ENCODE data around the gene STON2. TPM values are rescaled to one million over a fixed set of nuclear protein-coding genes. Genes with fewer than 3 reads are reported as not detected.
"Not testable (repeated sequence)": the region's sequence is repeated elsewhere in the genome, so short reads cannot be mapped to it uniquely, and the experiment has no call there.

STON2 gene
- total and polyA plus RNA-seq, 3 experiments from 2014 or later: 0.22 TPM; not detected in 2

GRCh38 chr14:81385886-81386285 is 14.2 kb downstream of the STON2 start:
- no peak for DNase-seq
- Histone ChIP-seq H3K27me3 (ENCODE audit: insufficient read depth, low read length, poor library complexity, severe bottlenecking) (no peaks in the 10 kb centered on the region), H3K9me3 (ENCODE audit: low read length) (no peaks in the 10 kb centered on the region), H3K4me3 (ENCODE audit: low read length) (no peak overlapping the region), H3K4me1 (ENCODE audit: insufficient read depth, low read length) (no peaks in the 10 kb centered on the region), H3K27ac (ENCODE audit: low read depth, low read length) (no peak overlapping the region), H3K36me3 (ENCODE audit: insufficient read depth, low read length) (no peaks in the 10 kb centered on the region)
- peaks cover 7 to 25% of the 10 kb centered on the region in 2 donors for H3K27me3 Mint-ChIP-seq
- POLR2A ChIA-PET: no interaction called here
- no peaks in the 10 kb centered on the region for H3K4me1 Mint-ChIP-seq
- CTCF ChIA-PET: no interaction called here
- H3K4me3 Mint-ChIP-seq: no peak overlapping the region
- no peak overlapping the region for H3K27ac Mint-ChIP-seq
- no peaks in the 10 kb centered on the region for H3K36me3 Mint-ChIP-seq
- peaks cover 0 to 1% (median 0%) of the 10 kb centered on the region in 5 donors for H3K9me3 Mint-ChIP-seq

GRCh38 chr14:81385419-81385818 is 14.7 kb downstream of the STON2 start:
- H3K27me3 ChIP-seq (ENCODE audit: insufficient read depth, low read length, poor library complexity, severe bottlenecking): no peaks in the 10 kb centered on the region
- Mint-ChIP-seq H3K4me3 (no peak overlapping the region), H3K27me3 (peaks cover 5 to 24% of the 10 kb centered on the region in 2 donors), H3K9me3 (peaks cover 0 to 1% (median 0%) of the 10 kb centered on the region in 5 donors), H3K27ac (no peak overlapping the region), H3K36me3 (no peaks in the 10 kb centered on the region), H3K4me1 (no peaks in the 10 kb centered on the region)
- no peak overlapping the region for H3K27ac ChIP-seq (ENCODE audit: low read depth, low read length)
- H3K4me3 ChIP-seq (ENCODE audit: low read length): no peak overlapping the region
- POLR2A ChIA-PET: no interaction called here
- DNase-seq: no peak
- H3K36me3 ChIP-seq (ENCODE audit: insufficient read depth, low read length): no peaks in the 10 kb centered on the region
- no peaks in the 10 kb centered on the region for H3K9me3 ChIP-seq (ENCODE audit: low read length)
- H3K4me1 ChIP-seq (ENCODE audit: insufficient read depth, low read length): no peaks in the 10 kb centered on the region
- CTCF ChIA-PET: no interaction called here

- Mint-ChIP-seq H3K4me3 (no peak overlapping the region), H3K4me1 (no peaks in the 10 kb centered on the region), H3K36me3 (no peaks in the 10 kb centered on the region), H3K27ac (no peak overlapping the region), H3K9me3 (peaks cover 0 to 2% (median 0%) of the 10 kb centered on the region in 5 donors), H3K27me3 (peaks cover 5 to 27% of the 10 kb centered on the region in 2 donors)
- Histone ChIP-seq H3K27me3 (ENCODE audit: insufficient read depth, low read length, poor library complexity, severe bottlenecking) (no peaks in the 10 kb centered on the region), H3K36me3 (ENCODE audit: insufficient read depth, low read length) (no peaks in the 10 kb centered on the region), H3K4me3 (ENCODE audit: low read length) (no peak overlapping the region), H3K27ac (ENCODE audit: low read depth, low read length) (no peak overlapping the region), H3K4me1 (ENCODE audit: insufficient read depth, low read length) (no peaks in the 10 kb centered on the region), H3K9me3 (ENCODE audit: low read length) (no peaks in the 10 kb centered on the region)
- CTCF ChIA-PET: no interaction called here
- POLR2A ChIA-PET: no interaction called here
- DNase-seq: no peak
Measured at GRCh38 chr14:81384900-81385299, 15.2 kb downstream of the STON2 start.

- Histone ChIP-seq H3K4me3 (ENCODE audit: low read length) (no peak overlapping the region), H3K27me3 (ENCODE audit: insufficient read depth, low read length, poor library complexity, severe bottlenecking) (no peaks in the 10 kb centered on the region), H3K4me1 (ENCODE audit: insufficient read depth, low read length) (no peaks in the 10 kb centered on the region), H3K27ac (ENCODE audit: low read depth, low read length) (no peak overlapping the region), H3K9me3 (ENCODE audit: low read length) (no peaks in the 10 kb centered on the region), H3K36me3 (ENCODE audit: insufficient read depth, low read length) (no peaks in the 10 kb centered on the region)
- no peak overlapping the region for H3K4me3 Mint-ChIP-seq
- ChIA-PET POLR2A (no interaction called here), CTCF (no interaction called here)
- H3K36me3 Mint-ChIP-seq: no peaks in the 10 kb centered on the region
- H3K27me3 Mint-ChIP-seq: peaks cover 8 to 14% of the 10 kb centered on the region in 2 donors
- H3K27ac Mint-ChIP-seq: no peak overlapping the region
- H3K4me1 Mint-ChIP-seq: no peaks in the 10 kb centered on the region
- peaks cover 0 to 2% (median 0%) of the 10 kb centered on the region in 5 donors for H3K9me3 Mint-ChIP-seq
- DNase-seq: no peak
Measured at GRCh38 chr14:81382517-81383225, 17.5 kb downstream of the STON2 start.

GRCh38 chr14:81380009-81380408 is 20.1 kb downstream of the STON2 start:
- H3K9me3 Mint-ChIP-seq; H3K4me3 Mint-ChIP-seq; H3K27ac Mint-ChIP-seq; H3K4me1 Mint-ChIP-seq; CTCF ChIA-PET; H3K36me3 Mint-ChIP-seq; H3K27ac ChIP-seq (ENCODE audit: low read depth, low read length); H3K36me3 ChIP-seq (ENCODE audit: insufficient read depth, low read length); DNase-seq; H3K9me3 ChIP-seq (ENCODE audit: low read length); H3K4me1 ChIP-seq (ENCODE audit: insufficient read depth, low read length); H3K4me3 ChIP-seq (ENCODE audit: low read length); H3K27me3 ChIP-seq (ENCODE audit: insufficient read depth, low read length, poor library complexity, severe bottlenecking); POLR2A ChIA-PET: not testable (repeated sequence)
- H3K27me3 Mint-ChIP-seq: peaks cover 8 to 14% of the 10 kb centered on the region in 2 donors

- H3K27me3 ChIP-seq (ENCODE audit: insufficient read depth, low read length, poor library complexity, severe bottlenecking): no peaks in the 10 kb centered on the region
- no peaks in the 10 kb centered on the region for H3K36me3 ChIP-seq (ENCODE audit: insufficient read depth, low read length)
- ChIA-PET CTCF (no interaction called here), POLR2A (no interaction called here)
- H3K36me3 Mint-ChIP-seq: no peaks in the 10 kb centered on the region
- DNase-seq: no peak
- H3K4me3 Mint-ChIP-seq: no peak overlapping the region
- no peak overlapping the region for H3K27ac Mint-ChIP-seq
- H3K4me1 Mint-ChIP-seq: no peaks in the 10 kb centered on the region
- H3K9me3 ChIP-seq (ENCODE audit: low read length): no peaks in the 10 kb centered on the region
- no peak overlapping the region for H3K4me3 ChIP-seq (ENCODE audit: low read length)
- no peak overlapping the region for H3K27ac ChIP-seq (ENCODE audit: low read depth, low read length)
- H3K9me3 Mint-ChIP-seq: no peaks in the 10 kb centered on the region
- no peaks in the 10 kb centered on the region for H3K4me1 ChIP-seq (ENCODE audit: insufficient read depth, low read length)
- peaks cover 2 to 34% of the 10 kb centered on the region in 2 donors for H3K27me3 Mint-ChIP-seq
Measured at GRCh38 chr14:81371802-81372201, 28.3 kb downstream of the STON2 start.

GRCh38 chr14:81367563-81367962 is 32.6 kb downstream of the STON2 start:
- Mint-ChIP-seq H3K27ac (peak overlapping the region in 1 of 8 donors; percentile 56), H3K4me1 (no peaks in the 10 kb centered on the region), H3K9me3 (no peaks in the 10 kb centered on the region), H3K27me3 (peaks cover 1 to 29% of the 10 kb centered on the region in 2 donors), H3K4me3 (no peak overlapping the region), H3K36me3 (no peaks in the 10 kb centered on the region)
- H3K4me3 ChIP-seq (ENCODE audit: low read length): no peak overlapping the region
- H3K4me1 ChIP-seq (ENCODE audit: insufficient read depth, low read length): no peaks in the 10 kb centered on the region
- CTCF ChIA-PET: no interaction called here
- H3K36me3 ChIP-seq (ENCODE audit: insufficient read depth, low read length): no peaks in the 10 kb centered on the region
- no peak for DNase-seq
- no peaks in the 10 kb centered on the region for H3K9me3 ChIP-seq (ENCODE audit: low read length)
- no peaks in the 10 kb centered on the region for H3K27me3 ChIP-seq (ENCODE audit: insufficient read depth, low read length, poor library complexity, severe bottlenecking)
- no peak overlapping the region for H3K27ac ChIP-seq (ENCODE audit: low read depth, low read length)
- POLR2A ChIA-PET: no interaction called here

- no peaks in the 10 kb centered on the region for H3K4me1 ChIP-seq (ENCODE audit: insufficient read depth, low read length)
- no peaks in the 10 kb centered on the region for H3K36me3 ChIP-seq (ENCODE audit: insufficient read depth, low read length)
- Mint-ChIP-seq H3K27me3 (peaks cover 1 to 29% of the 10 kb centered on the region in 2 donors), H3K4me1 (no peaks in the 10 kb centered on the region), H3K4me3 (no peak overlapping the region), H3K27ac (no peak overlapping the region), H3K36me3 (no peaks in the 10 kb centered on the region), H3K9me3 (no peaks in the 10 kb centered on the region)
- H3K27me3 ChIP-seq (ENCODE audit: insufficient read depth, low read length, poor library complexity, severe bottlenecking): no peaks in the 10 kb centered on the region
- no peaks in the 10 kb centered on the region for H3K9me3 ChIP-seq (ENCODE audit: low read length)
- H3K27ac ChIP-seq (ENCODE audit: low read depth, low read length): no peak overlapping the region
- no peak overlapping the region for H3K4me3 ChIP-seq (ENCODE audit: low read length)
- POLR2A ChIA-PET: no interaction called here
- CTCF ChIA-PET: no interaction called here
- DNase-seq: no peak
Measured at GRCh38 chr14:81366884-81367283, 33.2 kb downstream of the STON2 start.

Measured in CD8-positive, alpha-beta memory T cell (primary cell).